ENCODE data around the gene CCDC149.

GRCh38 chr4:24885342-24885741 is 27.5 kb downstream of the CCDC149 start:
- no peak for TF ChIP-seq POLR2A (IDR thresholded peaks at IDR 0.05; ENCODE audit: low read length)
- TF ChIP-seq GATA1 (IDR thresholded peaks at IDR 0.05; ENCODE audit: low read depth, low read length): no peak
